HCT116 (cell line): ENCODE results near the gene BBX. TPM values are rescaled to one million over a fixed set of nuclear protein-coding genes. Genes with fewer than 3 reads are reported as not detected.

Source experiments
- ATAC-seq: fragments of 200-7000 bp; cut with Tn5 transposase; 2 replicates; pipeline ENCODE4 v1.9.1; 2020; ENCODE audit warnings: mild to moderate bottlenecking, moderate library complexity
- BruUV-seq: library from RNA; stranded (reverse); fragments of 400-500 nt; replicated peaks from 2 replicates; lab custom pipeline; 2021; lab: Mats Ljungman, UMichigan
- CTCF ChIA-PET: fragments of 300-600 bp; sonication (Branson Sonifier 250); formaldehyde crosslinking; loops from one replicate; lab custom pipeline; 2021; ENCODE audit warnings: antibody characterized with exemption; lab: Charles Lee
- POLR2A ChIA-PET: fragments of 300-600, 350-600 bp; sonication (Branson Sonifier 250); formaldehyde crosslinking; loops from one replicate; lab custom pipeline; 2021; ENCODE audit warnings: antibody characterized with exemption; lab: Charles Lee
- RAD21 ChIA-PET, 2 experiments: fragments of 300-600 bp; sonication (Branson Sonifier 250); formaldehyde crosslinking; loops; one replicate each; lab custom pipeline; 2023; ENCODE audit warnings: low total read pairs in 2 of 2; ENCODE audit not compliant: uncharacterized antibody in 2 of 2, unreplicated experiment in 2 of 2, low non-redundant PET in 1 of 2; lab: Charles Lee
- DNase-seq: peaks from one replicate; pipeline ENCODE4 v3.0.0-alpha.2; 2010; ENCODE audit warnings: low read depth, low spot score
- H2AFZ ChIP-seq: fragments of 200-600 bp; shearing (Covaris generic), sonication (generic); 2 replicates; pipeline ENCODE4 v1.6.1; 2017; ENCODE audit warnings: low read depth, mixed run types, mixed read lengths, antibody characterized with exemption, low read length; ENCODE audit not compliant: poor library complexity, severe bottlenecking
- H3K27ac ChIP-seq: 2 replicates; pipeline ENCODE4 v1.5.1; 2012; ENCODE audit warnings: low read depth, low read length
- H3K27me3 ChIP-seq: fragments of 200-600 bp; sonication (generic); 2 replicates; pipeline ENCODE4 v1.6.1; 2016; ENCODE audit warnings: mixed run types, low read length, mixed read lengths; ENCODE audit not compliant: insufficient read depth
- H3K36me3 ChIP-seq, 2 experiments: fragments of 200-500 bp in 1 of 2; fragments of 200-600 bp in 1 of 2; sonication (Bioruptor generic) in 1 of 2; sonication (generic) in 1 of 2; 2 replicates each; pipeline versions ENCODE4 v1.5.1 to v1.6.1; 2014 to 2016; ENCODE audit warnings: low read length in 2 of 2, inconsistent platforms in 1 of 2, mixed read lengths in 1 of 2, mixed run types in 1 of 2; ENCODE audit not compliant: insufficient read depth in 2 of 2, control insufficient read depth in 1 of 2
- H3K4me1 ChIP-seq, 2 experiments: fragments of 200-600 bp in 1 of 2; sonication (generic) in 1 of 2; 2 replicates each; pipeline versions ENCODE4 v1.5.1 to v1.6.1; 2012 to 2017; ENCODE audit warnings: low read length in 2 of 2, inconsistent platforms in 1 of 2, mild to moderate bottlenecking in 1 of 2, mixed read lengths in 1 of 2, mixed run types in 1 of 2, moderate library complexity in 1 of 2; ENCODE audit not compliant: insufficient read depth in 2 of 2, control insufficient read depth in 1 of 2
- H3K4me2 ChIP-seq: fragments of 200-600 bp; sonication (generic); 2 replicates; pipeline ENCODE4 v1.6.1; 2017; ENCODE audit warnings: mixed run types, low read length, mixed read lengths
- H3K4me3 ChIP-seq, 2 experiments: fragments of 200-600 bp in 1 of 2; sonication (generic) in 1 of 2; replicated peaks in 1 of 2; 2 replicates each; pipeline ENCODE4 v1.5.1; 2011 to 2016; ENCODE audit warnings: low read length in 2 of 2, control low read depth in 1 of 2, low read depth in 1 of 2, mild to moderate bottlenecking in 1 of 2, mixed read lengths in 1 of 2, mixed run types in 1 of 2
- H3K79me2 ChIP-seq: fragments of 200-600 bp; sonication (generic); 2 replicates; pipeline ENCODE4 v1.6.1; 2017; ENCODE audit warnings: mild to moderate bottlenecking, mixed run types, low read length, moderate library complexity, mixed read lengths; ENCODE audit not compliant: insufficient read depth
- H3K9ac ChIP-seq: fragments of 200-600 bp; sonication (generic); 2 replicates; pipeline ENCODE4 v1.6.1; 2016; ENCODE audit warnings: low read length, mixed read lengths
- H3K9me2 ChIP-seq: fragments of 200-600 bp; sonication (generic), shearing (Covaris generic); 2 replicates; pipeline ENCODE4 v1.6.1; 2017; ENCODE audit warnings: mixed run types, mild to moderate bottlenecking, moderate library complexity; ENCODE audit not compliant: insufficient read depth
- H3K9me3 ChIP-seq, 2 experiments: fragments of 200-500 bp in 1 of 2; fragments of 200-600 bp in 1 of 2; sonication (Bioruptor generic) in 1 of 2; sonication (generic) in 1 of 2; 2 replicates each; pipeline ENCODE4 v1.6.1; 2014 to 2017; ENCODE audit warnings: low read length in 2 of 2, mixed read lengths in 2 of 2, inconsistent platforms in 1 of 2, low read depth in 1 of 2, mild to moderate bottlenecking in 1 of 2, mixed run types in 1 of 2, moderate library complexity in 1 of 2; ENCODE audit not compliant: control insufficient read depth in 1 of 2, insufficient read depth in 1 of 2
- H4K20me1 ChIP-seq: fragments of 200-600 bp; sonication (generic), shearing (Covaris generic); 2 replicates; pipeline ENCODE4 v1.6.1; 2017; ENCODE audit warnings: mixed run types, mild to moderate bottlenecking, moderate library complexity; ENCODE audit not compliant: insufficient read depth
- CBX3 ChIP-seq: IDR thresholded peaks from 2 replicates; pipeline ENCODE4 v1.6.1; 2012; ENCODE audit warnings: low read depth
- CEBPB ChIP-seq: IDR thresholded peaks from 2 replicates; pipeline ENCODE4 v1.6.1; 2012; ENCODE audit warnings: low read depth
- CTCF ChIP-seq, 3 experiments: fragments of 200-600 bp in 1 of 3; sonication (generic) in 1 of 3; IDR thresholded peaks in 2 of 3; conservative IDR thresholded peaks in 1 of 3; 2 replicates each; pipeline ENCODE4 v1.5.1; 2012 to 2017; ENCODE audit warnings: low read depth in 2 of 3, low read length in 2 of 3, antibody characterized with exemption in 1 of 3, borderline replicate concordance in 1 of 3, control low read depth in 1 of 3, mild to moderate bottlenecking in 1 of 3, mixed read lengths in 1 of 3, mixed run types in 1 of 3, moderate library complexity in 1 of 3; ENCODE audit not compliant: insufficient read depth in 1 of 3
- EGR1 ChIP-seq: IDR thresholded peaks from 2 replicates; pipeline ENCODE4 v1.6.1; 2012; ENCODE audit warnings: low read depth
- ELF1 ChIP-seq: IDR thresholded peaks from 2 replicates; pipeline ENCODE4 v1.6.1; 2012; ENCODE audit warnings: low read depth, borderline replicate concordance
- POLR2AphosphoS5 ChIP-seq: IDR thresholded peaks from 2 replicates; pipeline ENCODE4 v1.6.1; 2011; ENCODE audit warnings: mild to moderate bottlenecking, low read depth, low read length, moderate library complexity
- RAD21 ChIP-seq: IDR thresholded peaks from 2 replicates; pipeline ENCODE4 v1.6.1; 2012; ENCODE audit warnings: low read depth, mild to moderate bottlenecking
- SP1 ChIP-seq: IDR thresholded peaks from 2 replicates; pipeline ENCODE4 v1.6.1; 2012; ENCODE audit warnings: low read depth
- YY1 ChIP-seq: IDR thresholded peaks from 2 replicates; pipeline ENCODE4 v1.6.1; 2011; ENCODE audit warnings: low read length, low read depth, moderate library complexity, mild to moderate bottlenecking; ENCODE audit not compliant: insufficient replicate concordance; ENCODE audit errors: extremely low read depth
- ZBTB33 ChIP-seq: IDR thresholded peaks from 2 replicates; pipeline ENCODE4 v1.6.1; 2011; ENCODE audit warnings: mild to moderate bottlenecking, low read length, moderate library complexity; ENCODE audit not compliant: insufficient replicate concordance; ENCODE audit errors: extremely low read depth
- intact Hi-C: fragments of 100-400 bp; cut with micrococcal nuclease; formaldehyde crosslinking; loops from 2 replicates; pipeline ENCODE4 v1.10.0; 2022
- total RNA-seq: library from RNA; stranded (reverse); gene quantifications from one replicate; pipeline ENCODE4 v1.2.1, GENCODE V29; 2021; ENCODE audit not compliant: unreplicated experiment

The BBX gene
- total RNA-seq, 1 experiment from 2014 or later: 55.6 TPM

GRCh38 chr3:107660306-107660976, 137.7 kb downstream of the BBX start:
- Histone ChIP-seq H3K9me3 (no peaks in the 10 kb centered on the region), H3K27ac (no peak overlapping the region), H3K4me3 (no peak overlapping the region), H3K4me1 (no peaks in the 10 kb centered on the region), H3K9ac (no peak overlapping the region), H3K27me3 (no peaks in the 10 kb centered on the region), H4K20me1 (no peaks in the 10 kb centered on the region), H3K9me2 (no peaks in the 10 kb centered on the region; the same call in 1 of the 2 replicates), H3K4me2 (no peak overlapping the region), H3K36me3 (no peaks in the 10 kb centered on the region), H3K79me2 (no peaks in the 10 kb centered on the region), H2AFZ (no peak overlapping the region)
- BruUV-seq: no TSS peak
- intact Hi-C loops: loop anchor here (10.0 kb wide), 1 partner anchor 426 kb away; no protein-coding TSS in a partner anchor
- ChIA-PET RAD21 (interaction anchor here in 1 of 2 experiments (0.8 kb wide), 1 partner anchor 84 kb away, joined by 3 read pairs; no protein-coding TSS in a partner anchor), CTCF (interaction anchor here (0.5 to 4.2 kb wide), 13 partner anchors 10 to 425 kb away, joined by 3 to 34 read pairs (median 6); no protein-coding TSS in a partner anchor), POLR2A (interaction anchor here (0.5 kb wide), 1 partner anchor 817 kb away, joined by 3 read pairs; no protein-coding TSS in a partner anchor)
- ATAC-seq (no peak), DNase-seq (peak; percentile 19)
- TF ChIP-seq ZBTB33 (no peak), CEBPB (no peak), CTCF (IDR thresholded peaks at IDR 0.05 in 2 of 3, conservative IDR thresholded peaks at IDR 0.05 in 1 of 3; ENCODE audit: borderline replicate concordance in 1 of 3, insufficient read depth in 1 of 3, low read depth in 2 of 3, low read length in 2 of 3) (peak; percentile 24 to 75 (median 60); a peak in 5 of 6 replicates), YY1 (no peak), CBX3 (no peak), POLR2AphosphoS5 (no peak), ELF1 (no peak), EGR1 (no peak), RAD21 (peak; percentile 42; the same call in 1 of the 2 replicates), SP1 (no peak)
